MCF 10A (cell line): ENCODE results near the gene SRGAP3. TPM values are rescaled to one million over a fixed set of nuclear protein-coding genes. Genes with fewer than 3 reads are reported as not detected.

Experiments
- BruUV-seq: library from RNA; stranded (reverse); fragments of 400-500 nt; replicated peaks from 2 replicates; lab custom pipeline; 2021; lab: Mats Ljungman, UMichigan
- CTCF ChIA-PET: fragments of 300-600 bp; sonication (Branson Sonifier 250); formaldehyde crosslinking; extraction: SDS; loops from one replicate; lab custom pipeline; 2021; ENCODE audit warnings: antibody characterized with exemption, inconsistent platforms; lab: Yijun Ruan, JAX
- POLR2A ChIA-PET: fragments of 300-600, 350-650 bp; sonication (Branson Sonifier 250); formaldehyde crosslinking; extraction: SDS; loops from one replicate; lab custom pipeline; 2020; ENCODE audit warnings: antibody characterized with exemption, inconsistent platforms; lab: Yijun Ruan, JAX
- DNase-seq: peaks from one replicate; pipeline ENCODE4 v3.0.0-alpha.2; 2018; ENCODE audit not compliant: unreplicated experiment
- H3K27ac Mint-ChIP-seq: one replicate; pipeline ENCODE4 v1.8.0; 2022; ENCODE audit warnings: mild to moderate bottlenecking, low read depth, mixed read lengths; ENCODE audit not compliant: unreplicated experiment
- H3K27me3 Mint-ChIP-seq: one replicate; pipeline ENCODE4 v1.8.0; 2022; ENCODE audit warnings: mixed read lengths; ENCODE audit not compliant: insufficient read depth, unreplicated experiment
- H3K36me3 Mint-ChIP-seq: one replicate; pipeline ENCODE4 v1.8.0; 2022; ENCODE audit warnings: mild to moderate bottlenecking, moderate library complexity, mixed read lengths; ENCODE audit not compliant: insufficient read depth, unreplicated experiment
- H3K4me1 Mint-ChIP-seq: one replicate; pipeline ENCODE4 v1.8.0; 2022; ENCODE audit warnings: mixed read lengths; ENCODE audit not compliant: insufficient read depth, unreplicated experiment
- H3K4me3 Mint-ChIP-seq: one replicate; pipeline ENCODE4 v1.8.0; 2022; ENCODE audit warnings: mild to moderate bottlenecking, moderate library complexity, mixed read lengths; ENCODE audit not compliant: unreplicated experiment
- H3K9me3 Mint-ChIP-seq: one replicate; pipeline ENCODE4 v1.8.0; 2022; ENCODE audit warnings: mixed read lengths; ENCODE audit not compliant: unreplicated experiment
- intact Hi-C: fragments of 100-400 bp; cut with micrococcal nuclease; formaldehyde crosslinking; loops from 2 replicates; pipeline ENCODE4 v1.14.1; 2022
- total RNA-seq: library from RNA; stranded (reverse); gene quantifications from 2 replicates; pipeline ENCODE4 v1.2.3, GENCODE V29; 2022
- TF ChIP-seq, protein P1 (sequence below): fragments of 200-600 bp; IDR thresholded peaks from one replicate; pipeline ENCODE4 v1.8.0; 2022; ENCODE audit warnings: antibody characterized with exemption, mild to moderate bottlenecking; ENCODE audit not compliant: unreplicated experiment

SRGAP3 gene
- total RNA-seq, 1 experiment from 2014 or later: 19.8 TPM

DNA sequence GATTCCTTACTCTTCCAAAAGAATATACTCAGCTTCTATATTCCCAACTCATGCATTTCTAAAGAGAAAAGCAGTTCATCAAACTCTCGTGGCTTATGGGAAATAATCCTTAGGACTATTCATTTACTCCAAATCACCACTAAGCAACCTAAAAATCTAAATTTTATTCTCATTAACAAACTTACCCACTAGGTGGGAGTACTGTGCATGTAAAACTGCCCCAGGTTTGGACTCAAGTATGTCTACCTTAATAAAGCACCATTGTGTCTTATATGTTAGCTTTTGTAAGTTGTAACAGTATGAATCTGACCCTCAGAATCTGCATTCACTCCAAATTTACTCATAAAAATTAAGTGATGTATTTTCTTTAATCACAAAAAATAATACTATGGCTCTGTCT, 311.4 kb downstream of the SRGAP3 start:
- POLR2A ChIA-PET: interaction anchor here (0.6 to 1.5 kb wide), 2 partner anchors 9 to 27 kb away, joined by 3 read pairs; no protein-coding TSS in a partner anchor
- intact Hi-C loops: loop anchor here (5.0 kb wide), 1 partner anchor 276 kb away; no protein-coding TSS in a partner anchor
- TF ChIP-seq, protein P1, sequence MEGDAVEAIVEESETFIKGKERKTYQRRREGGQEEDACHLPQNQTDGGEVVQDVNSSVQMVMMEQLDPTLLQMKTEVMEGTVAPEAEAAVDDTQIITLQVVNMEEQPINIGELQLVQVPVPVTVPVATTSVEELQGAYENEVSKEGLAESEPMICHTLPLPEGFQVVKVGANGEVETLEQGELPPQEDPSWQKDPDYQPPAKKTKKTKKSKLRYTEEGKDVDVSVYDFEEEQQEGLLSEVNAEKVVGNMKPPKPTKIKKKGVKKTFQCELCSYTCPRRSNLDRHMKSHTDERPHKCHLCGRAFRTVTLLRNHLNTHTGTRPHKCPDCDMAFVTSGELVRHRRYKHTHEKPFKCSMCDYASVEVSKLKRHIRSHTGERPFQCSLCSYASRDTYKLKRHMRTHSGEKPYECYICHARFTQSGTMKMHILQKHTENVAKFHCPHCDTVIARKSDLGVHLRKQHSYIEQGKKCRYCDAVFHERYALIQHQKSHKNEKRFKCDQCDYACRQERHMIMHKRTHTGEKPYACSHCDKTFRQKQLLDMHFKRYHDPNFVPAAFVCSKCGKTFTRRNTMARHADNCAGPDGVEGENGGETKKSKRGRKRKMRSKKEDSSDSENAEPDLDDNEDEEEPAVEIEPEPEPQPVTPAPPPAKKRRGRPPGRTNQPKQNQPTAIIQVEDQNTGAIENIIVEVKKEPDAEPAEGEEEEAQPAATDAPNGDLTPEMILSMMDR: peak; percentile 35
- Mint-ChIP-seq H3K36me3 (peaks cover under 1% of the 10 kb centered on the region), H3K9me3 (peaks cover 6% of the 10 kb centered on the region), H3K27ac (peak overlapping the region; percentile 84), H3K4me1 (peaks cover 27% of the 10 kb centered on the region), H3K27me3 (no peaks in the 10 kb centered on the region), H3K4me3 (no peak overlapping the region)
- peak; percentile 49 for DNase-seq
- BruUV-seq: no TSS peak
- CTCF ChIA-PET: interaction anchor here (0.7 to 2.9 kb wide), 6 partner anchors 9 to 243 kb away, joined by 3 to 8 read pairs (median 4); no protein-coding TSS in a partner anchor

DNA sequence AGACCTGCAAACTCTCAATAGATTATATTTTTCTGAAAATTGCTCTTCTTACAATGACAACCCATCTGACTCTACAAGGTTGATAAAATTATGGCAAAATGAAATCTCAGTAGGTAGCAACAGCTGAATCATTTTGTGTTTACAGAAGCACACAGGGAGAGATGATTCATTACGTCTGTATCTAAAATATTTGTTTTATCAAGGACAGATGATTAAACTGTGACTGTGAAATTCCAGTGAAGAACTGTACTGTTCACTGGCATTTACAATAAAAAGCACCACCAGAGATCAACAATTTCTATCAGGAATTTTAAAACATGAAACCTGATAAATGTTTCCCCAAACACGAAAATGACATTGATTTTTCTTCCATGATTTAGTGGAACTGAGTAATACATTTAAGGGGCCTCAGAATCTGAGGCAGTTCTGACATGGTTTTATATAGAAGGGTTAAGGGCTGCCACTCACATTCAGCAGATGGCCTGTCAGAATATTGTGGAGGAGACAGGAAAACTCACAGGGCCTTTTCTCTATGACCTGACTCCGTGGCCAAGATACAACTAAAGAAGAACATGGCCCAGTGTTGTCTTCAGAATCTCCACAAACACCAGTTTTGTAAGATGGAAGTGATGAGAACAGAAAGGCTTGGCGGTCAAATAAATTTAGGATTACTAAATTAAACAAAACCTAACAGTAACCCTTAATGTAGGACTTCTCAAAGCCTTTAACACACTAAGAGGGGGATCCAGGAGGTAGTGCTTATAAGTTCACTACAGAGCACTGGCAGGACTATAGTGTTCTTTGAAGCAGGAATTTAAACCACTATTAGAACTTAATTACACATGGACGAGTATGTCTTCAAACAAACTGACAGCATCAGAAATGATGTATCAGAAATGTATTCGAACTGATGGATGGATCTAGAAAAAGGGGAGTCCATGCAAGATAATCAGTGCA, 312.1 kb downstream of the SRGAP3 start:
- H3K27ac Mint-ChIP-seq: peak overlapping the region; percentile 84
- BruUV-seq: no TSS peak
- H3K9me3 Mint-ChIP-seq: no peaks in the 10 kb centered on the region
- no peaks in the 10 kb centered on the region for H3K27me3 Mint-ChIP-seq
- TF ChIP-seq, protein P1: no peak
- ChIA-PET POLR2A (interaction anchor here (0.6 to 1.5 kb wide), 3 partner anchors 9 to 28 kb away, joined by 3 to 6 read pairs (median 3); partner anchors contain the start of gene RAD18), CTCF (interaction anchor here (1.9 to 2.9 kb wide), 3 partner anchors 8 to 168 kb away, joined by 8 to 10 read pairs (median 8); partner anchors contain the start of gene OXTR)
- H3K4me3 Mint-ChIP-seq: peak overlapping the region; percentile 39
- no peaks in the 10 kb centered on the region for H3K36me3 Mint-ChIP-seq
- intact Hi-C loops: loop anchor here (1.0 to 5.0 kb wide), 2 partner anchors 168 to 275 kb away; partner anchors contain the start of gene OXTR
- peak; percentile 42 for DNase-seq
- peaks cover 27% of the 10 kb centered on the region for H3K4me1 Mint-ChIP-seq

DNA sequence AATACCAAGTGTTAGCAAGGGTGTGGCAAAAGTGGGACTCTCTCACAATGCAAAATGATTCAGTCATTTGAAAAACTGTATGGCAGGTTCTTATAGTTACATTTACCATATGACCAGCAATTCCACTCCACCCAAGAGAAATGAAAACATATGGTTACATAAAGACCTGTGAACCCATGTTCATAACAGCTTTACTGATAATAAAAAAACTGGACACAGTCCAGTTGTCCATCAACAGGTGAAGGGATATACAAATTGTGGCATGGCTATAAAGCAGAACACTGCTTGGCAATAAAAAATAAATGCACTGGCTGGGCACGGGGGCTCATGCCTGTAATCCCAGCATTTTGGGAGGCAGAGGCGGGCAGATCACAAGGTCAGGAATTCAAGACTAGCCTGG, 316.9 kb downstream of the SRGAP3 start:
- no peak overlapping the region for H3K27ac Mint-ChIP-seq
- ChIA-PET CTCF (no interaction called here), POLR2A (no interaction called here)
- intact Hi-C loops: no loop called here
- no peaks in the 10 kb centered on the region for H3K9me3 Mint-ChIP-seq
- peaks cover 13% of the 10 kb centered on the region for H3K4me1 Mint-ChIP-seq
- H3K27me3 Mint-ChIP-seq: no peaks in the 10 kb centered on the region
- DNase-seq: no peak
- TF ChIP-seq, protein P1: no peak
- no peaks in the 10 kb centered on the region for H3K36me3 Mint-ChIP-seq
- no peak overlapping the region for H3K4me3 Mint-ChIP-seq
- no TSS peak for BruUV-seq

DNA sequence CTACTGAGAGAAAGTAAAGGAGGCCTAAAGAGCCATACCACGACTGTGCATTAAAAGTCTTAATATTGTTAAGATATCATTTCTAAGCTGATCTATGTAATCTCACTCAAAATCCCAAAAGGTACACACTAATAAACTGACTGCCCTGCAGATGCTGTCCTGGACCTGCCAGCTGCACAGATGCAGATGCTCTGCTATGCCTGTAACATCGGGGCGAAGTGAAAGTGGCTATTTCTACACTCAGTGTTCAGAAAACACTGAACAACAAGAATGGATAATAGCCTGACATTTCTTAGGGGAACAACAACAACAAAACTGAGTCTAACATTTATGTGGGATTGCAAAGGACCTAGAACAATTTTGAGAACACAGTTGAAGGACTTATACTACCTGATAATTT, 318.1 kb downstream of the SRGAP3 start:
- TF ChIP-seq, protein P1: no peak
- ChIA-PET POLR2A (no interaction called here), CTCF (no interaction called here)
- BruUV-seq: no TSS peak
- peaks cover 5% of the 10 kb centered on the region for H3K4me1 Mint-ChIP-seq
- no peak for DNase-seq
- H3K9me3 Mint-ChIP-seq: no peaks in the 10 kb centered on the region
- no peak overlapping the region for H3K27ac Mint-ChIP-seq
- no peaks in the 10 kb centered on the region for H3K27me3 Mint-ChIP-seq
- no peak overlapping the region for H3K4me3 Mint-ChIP-seq
- intact Hi-C loops: no loop called here
- no peaks in the 10 kb centered on the region for H3K36me3 Mint-ChIP-seq
